Hematopoietic multipotent progenitor cell treated with erythropoietin and hydrocortisone succinate and interleukin-3 and kit ligand, for 8 days (in vitro differentiated cells): ENCODE measurements around the gene USP30.
"Not testable (repeated sequence)": the region's sequence is repeated elsewhere in the genome, so short reads cannot be mapped to it uniquely, and the experiment has no call there.

Source experiments
- DNase-seq: peaks from one replicate; pipeline ENCODE4 v3.0.0-alpha.2; 2015

The USP30 gene, protein sequence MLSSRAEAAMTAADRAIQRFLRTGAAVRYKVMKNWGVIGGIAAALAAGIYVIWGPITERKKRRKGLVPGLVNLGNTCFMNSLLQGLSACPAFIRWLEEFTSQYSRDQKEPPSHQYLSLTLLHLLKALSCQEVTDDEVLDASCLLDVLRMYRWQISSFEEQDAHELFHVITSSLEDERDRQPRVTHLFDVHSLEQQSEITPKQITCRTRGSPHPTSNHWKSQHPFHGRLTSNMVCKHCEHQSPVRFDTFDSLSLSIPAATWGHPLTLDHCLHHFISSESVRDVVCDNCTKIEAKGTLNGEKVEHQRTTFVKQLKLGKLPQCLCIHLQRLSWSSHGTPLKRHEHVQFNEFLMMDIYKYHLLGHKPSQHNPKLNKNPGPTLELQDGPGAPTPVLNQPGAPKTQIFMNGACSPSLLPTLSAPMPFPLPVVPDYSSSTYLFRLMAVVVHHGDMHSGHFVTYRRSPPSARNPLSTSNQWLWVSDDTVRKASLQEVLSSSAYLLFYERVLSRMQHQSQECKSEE

DNA sequence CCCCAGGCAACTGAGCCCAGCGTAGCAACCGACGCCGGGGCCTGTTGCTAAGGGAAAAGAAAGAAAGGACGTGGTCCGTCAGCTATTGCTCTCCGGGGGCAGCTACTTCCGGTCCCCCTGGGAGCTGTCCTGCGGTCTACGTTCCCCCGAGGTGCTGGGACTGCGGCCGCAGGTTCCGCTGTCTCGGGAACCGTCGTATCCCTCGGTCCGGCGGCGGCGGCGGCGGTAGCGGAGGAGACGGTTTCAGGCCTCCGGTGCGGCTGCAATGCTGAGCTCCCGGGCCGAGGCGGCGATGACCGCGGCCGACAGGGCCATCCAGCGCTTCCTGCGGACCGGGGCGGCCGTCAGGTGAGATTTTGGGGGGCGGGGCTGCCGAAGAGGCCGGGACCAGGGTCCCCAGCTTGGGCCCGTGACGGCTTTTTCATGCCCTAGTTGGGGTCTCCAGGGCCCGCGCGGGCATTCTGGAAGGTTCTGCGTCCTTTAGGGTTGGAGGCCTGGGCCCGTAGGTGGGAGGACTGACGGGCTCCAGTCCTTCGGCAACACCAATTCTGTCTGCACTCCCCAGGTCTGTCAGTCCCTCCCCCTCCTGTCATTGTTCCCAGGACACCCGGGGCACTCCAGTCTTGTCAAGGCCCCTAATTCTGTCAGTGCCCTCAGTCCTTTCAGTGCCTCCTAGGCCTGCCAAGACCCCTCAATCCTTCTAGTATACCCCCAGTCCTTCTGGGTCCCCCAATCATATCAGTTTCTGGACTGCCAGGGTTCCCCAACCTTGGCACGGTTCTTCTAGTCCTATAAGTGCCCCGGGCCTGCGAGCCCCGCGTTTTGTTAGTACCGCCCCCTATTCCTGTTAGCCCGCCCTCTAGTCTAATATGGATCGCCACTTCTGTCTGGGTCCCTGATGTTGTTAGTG, at the start of gene USP30:
Gene USP30 (plus strand): TSS at position 163 of the 910 bp plus-strand sequence. CDS start 103 bp downstream, at position 266.
- DNase-seq: peak; percentile 86

DNA sequence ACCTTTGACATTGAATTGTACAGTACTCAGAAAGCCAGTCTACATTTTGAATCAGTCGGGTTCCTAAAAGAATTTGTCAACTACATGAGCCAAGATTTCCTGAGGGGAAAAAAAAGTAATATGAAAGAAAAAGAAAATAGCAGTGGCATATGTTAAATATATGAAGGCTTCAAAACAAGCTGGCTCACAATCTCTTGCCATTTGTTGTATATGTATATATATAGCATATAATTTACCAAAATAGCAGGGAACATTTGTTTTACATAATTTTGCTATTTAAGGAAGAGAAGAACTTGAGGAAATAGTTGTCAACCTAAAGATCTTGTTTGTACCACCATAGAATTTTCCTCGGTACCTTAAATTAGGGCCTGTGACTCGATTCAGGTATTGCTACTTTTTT, 48.4 kb upstream of the USP30 start:
- DNase-seq: no peak

DNA sequence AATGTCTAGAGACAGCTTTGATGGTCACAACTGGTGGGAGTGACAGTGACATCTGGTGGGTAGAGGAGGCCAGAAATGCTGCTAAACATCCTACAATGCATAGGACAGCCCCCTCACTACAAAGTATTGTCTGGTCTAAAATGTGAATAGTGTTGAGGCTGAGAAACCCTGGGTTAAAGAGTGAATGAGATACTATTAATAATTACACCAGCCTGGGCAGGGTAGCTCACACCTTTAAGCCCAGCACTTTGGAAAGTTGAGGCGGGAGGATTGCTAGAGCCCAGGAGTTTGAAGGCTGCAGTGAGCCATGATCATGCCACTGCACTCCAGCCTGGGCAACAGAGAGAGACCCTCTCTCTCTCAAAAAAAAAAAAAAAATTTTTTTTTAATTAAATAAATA, 42.6 kb upstream of the USP30 start:
- no peak for DNase-seq

DNA sequence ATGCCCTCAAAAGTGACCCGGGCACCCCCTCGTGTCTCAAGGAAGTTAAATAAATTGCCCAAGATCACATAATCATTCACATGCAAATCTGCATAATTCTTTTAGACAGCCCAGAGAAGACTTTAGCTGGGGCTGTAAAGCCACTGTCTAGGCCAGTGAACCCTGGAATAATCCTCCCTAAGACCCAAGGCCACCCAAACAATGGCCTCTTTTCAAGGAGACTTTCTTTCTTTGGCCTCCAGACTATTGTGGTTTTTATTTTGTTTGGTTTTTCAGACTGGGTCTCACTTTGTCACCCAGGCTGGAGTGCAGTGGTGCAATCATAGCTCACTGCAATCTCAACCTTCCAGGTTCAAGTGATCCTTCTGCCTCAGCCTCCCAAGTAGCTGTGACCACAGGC, 42.1 kb upstream of the USP30 start:
- no peak for DNase-seq

DNA sequence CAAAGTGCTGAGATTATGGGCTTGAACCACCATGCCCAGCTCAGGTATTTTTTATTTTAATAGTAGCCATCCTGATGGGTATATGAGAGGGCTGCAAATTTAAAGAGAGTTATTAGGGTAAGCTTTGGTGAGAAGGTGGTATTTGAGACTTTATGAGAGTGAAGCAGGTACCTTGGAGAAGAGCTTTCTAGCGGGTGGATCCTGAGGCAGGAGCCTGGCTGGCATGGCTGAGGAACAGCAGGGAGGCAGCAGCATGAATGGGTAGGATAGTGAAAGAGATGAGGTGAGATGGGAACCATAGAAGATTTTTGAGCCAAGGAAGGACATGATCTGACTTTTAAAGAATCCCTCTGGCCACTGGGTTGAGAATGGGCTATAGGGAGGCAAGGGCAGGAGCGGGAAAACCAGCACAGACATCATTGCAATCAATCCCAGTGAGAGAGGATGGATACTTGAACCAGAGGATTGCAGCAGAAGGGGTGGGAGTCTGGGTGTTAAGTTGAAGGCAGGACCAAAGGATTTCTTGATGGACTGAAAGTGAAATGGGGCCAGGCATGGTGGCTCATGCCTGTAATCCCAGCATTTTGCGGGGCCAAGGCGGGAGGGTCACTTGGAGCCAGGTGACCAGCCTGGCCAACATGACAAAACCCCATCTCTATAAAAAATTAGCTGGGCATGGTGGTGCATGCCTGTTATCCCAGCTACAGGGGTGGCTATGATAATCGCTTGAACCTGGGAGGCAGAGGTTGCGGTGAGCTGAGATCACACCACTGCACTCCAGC, 37.2 kb upstream of the USP30 start:
- no peak for DNase-seq

DNA sequence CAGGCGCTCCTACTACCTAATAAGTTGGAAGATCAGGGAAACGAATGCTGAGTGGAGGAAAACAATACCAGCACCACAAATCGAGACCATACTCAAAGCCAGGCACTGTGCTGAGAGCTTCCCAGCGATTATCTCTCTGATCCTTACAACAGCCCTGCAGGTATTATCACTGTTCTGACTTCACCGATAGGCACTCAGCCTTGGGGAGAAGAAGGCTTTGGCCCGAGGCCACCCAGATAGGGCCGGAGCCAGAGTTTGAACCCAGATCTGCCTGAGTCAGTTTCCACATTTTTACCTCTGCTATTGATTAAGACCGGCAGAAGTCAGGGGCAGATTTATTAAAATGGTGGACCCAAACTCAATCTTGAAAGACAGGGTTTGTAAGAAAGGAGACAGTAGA, 36.4 kb upstream of the USP30 start:
- no peak for DNase-seq

DNA sequence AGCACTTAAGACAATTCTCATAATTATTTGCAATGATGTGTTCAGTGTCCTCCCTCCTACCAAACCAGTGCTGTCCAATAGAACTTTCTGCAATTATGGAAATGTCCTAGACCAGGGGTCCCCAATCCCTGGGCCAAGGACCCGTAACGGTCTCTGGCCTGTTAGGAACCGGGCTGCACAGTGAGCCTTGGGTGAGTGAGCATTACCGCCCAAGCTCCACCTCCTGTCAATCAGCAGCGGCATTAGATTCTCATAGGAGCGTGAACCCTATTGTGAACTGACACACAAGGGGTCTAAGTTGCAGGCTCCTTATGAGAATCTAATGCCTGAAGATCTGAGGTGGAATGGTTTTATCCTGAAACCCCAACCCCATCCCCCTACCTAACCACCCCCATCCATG, 35.4 kb upstream of the USP30 start:
- DNase-seq: no peak

DNA sequence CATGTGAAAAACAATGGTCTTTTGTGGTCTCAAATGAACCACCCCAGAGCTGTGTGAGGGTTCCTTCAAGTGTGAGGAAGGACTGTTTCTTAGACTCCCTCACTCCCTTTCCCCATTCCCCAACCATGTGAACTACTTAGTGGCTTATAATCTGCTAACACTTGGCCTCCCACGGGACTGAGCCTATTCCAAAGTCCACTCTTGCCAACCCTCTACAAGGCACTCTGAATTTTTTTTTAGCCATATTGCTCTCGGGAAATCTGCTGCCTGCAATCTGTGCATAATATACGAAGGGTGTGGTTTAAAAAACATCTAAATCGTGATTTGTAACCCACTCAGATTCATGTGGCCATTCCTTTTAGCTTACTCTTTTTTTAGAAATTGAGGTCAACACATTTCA, 34.1 kb upstream of the USP30 start:
- DNase-seq: no peak

DNA sequence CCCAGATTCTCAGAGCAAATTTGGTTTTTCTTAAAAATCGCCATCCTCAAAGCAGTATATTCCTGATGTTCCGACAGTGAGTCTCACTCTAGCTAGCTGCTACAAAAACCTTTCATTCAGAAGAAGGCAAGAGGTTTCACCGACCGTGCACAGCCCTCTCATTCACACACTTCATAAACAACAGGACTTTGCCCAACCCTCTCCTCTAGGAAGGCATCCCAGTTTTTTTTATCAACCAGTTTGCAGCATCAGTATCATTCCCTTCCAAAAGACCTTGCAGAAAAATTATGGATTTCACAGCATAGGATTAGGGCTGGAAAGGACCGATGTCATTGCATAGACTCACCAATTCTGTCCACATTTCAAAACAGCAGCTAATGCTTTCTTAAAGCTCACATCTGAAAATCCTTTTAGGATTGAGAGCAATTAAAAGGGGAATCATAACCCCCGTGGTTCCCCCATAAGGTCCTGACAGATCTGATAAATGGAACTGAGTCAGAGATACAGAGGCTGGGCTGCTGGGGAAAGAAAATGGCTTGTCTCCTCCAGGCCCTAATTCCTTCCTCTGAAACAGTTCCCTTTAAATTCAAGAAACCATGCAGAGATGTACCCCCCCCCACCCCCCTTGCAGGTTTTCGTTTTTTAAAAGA, 32.1 kb upstream of the USP30 start:
- no peak for DNase-seq

DNA sequence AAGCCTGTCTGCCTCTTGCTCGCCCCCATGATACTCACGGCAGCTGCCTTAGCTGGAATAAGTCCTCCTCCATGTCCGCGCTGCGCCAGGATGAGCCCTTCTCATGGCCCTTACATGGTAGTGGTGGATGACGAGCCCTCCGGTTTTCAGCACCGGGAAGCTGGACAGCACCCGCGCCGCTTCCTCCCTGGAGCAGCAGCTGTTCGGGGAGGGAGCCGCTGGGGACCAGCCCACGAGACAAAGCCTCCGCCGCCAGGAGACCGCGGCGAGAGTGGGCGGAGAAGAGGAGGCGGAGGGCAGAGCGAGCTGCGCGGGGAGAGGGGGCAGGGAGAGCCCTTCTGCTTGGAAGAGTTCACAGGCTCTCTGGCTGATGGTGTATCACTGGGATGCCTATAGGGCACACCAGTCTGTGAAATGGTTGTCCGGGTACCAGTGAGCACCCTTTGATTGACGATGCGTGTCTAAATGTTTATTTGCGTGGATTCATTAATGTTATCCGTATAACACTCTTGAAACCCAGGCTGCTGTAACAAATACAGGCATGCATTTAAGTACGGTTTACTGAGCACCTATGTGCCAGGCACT, 31.5 kb upstream of the USP30 start, which contains the start of gene SVOP:
Gene SVOP (minus strand): TSS at position 273 of the 585 bp plus-strand sequence. CDS start 200 bp downstream, at position 73.
- DNase-seq: peak; percentile 59

DNA sequence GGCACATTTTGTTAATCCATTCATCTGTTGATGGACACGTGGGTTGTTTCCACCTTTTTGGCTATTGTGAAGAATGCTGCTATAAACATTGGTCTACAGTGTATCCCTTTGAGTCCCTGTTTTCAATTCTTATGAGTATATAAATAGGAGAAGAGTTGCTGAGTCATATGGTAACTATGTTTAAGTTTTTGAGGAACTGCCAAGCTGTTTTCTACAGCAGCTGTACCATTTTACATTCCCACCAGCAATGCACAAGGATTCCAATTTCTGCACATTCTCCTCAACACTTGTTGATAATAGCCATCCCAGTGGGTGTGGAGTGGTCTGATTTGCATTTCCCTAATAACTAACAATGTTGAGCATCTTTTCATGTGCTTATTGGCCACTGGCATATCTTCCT, 24.6 kb upstream of the USP30 start:
- DNase-seq: no peak

DNA sequence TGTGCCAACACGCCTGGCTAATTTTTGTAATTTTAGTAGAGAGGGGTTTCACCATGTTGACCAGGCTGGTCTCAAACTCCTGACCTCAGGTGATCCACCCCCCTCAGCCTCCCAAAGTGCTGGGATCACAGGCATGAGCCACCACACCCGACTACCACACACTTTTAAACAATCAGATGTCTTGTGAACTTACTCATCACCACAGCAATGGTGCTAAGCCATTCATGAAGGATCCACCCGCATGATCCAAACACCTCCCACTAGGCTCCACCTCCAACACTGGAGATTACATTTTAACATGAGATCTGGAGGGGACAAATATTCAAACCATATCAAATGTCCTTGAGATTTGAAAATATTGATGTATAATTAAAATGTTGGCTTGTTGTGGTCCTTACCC, 23.8 kb upstream of the USP30 start:
- DNase-seq: not testable (repeated sequence)

DNA sequence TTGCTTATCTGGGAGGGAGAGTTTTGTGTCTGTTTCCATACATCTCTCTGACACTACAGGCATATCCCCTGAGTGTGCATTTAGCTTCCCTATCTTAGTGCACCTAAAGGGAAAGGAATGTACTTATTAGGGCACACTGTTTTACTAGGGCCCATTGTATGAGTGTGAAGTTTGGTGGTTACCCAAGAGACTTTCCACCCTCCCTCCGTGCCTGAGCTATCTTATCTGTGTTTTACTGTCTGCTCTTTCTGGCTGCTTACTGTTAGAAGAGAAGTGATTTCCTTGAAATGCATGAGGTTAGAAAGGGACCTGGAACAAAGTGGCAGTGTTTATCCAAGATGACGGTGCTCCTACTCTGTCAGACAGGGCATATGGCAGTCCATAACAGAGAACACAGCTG, 23.0 kb upstream of the USP30 start:
- DNase-seq: peak; percentile 43

DNA sequence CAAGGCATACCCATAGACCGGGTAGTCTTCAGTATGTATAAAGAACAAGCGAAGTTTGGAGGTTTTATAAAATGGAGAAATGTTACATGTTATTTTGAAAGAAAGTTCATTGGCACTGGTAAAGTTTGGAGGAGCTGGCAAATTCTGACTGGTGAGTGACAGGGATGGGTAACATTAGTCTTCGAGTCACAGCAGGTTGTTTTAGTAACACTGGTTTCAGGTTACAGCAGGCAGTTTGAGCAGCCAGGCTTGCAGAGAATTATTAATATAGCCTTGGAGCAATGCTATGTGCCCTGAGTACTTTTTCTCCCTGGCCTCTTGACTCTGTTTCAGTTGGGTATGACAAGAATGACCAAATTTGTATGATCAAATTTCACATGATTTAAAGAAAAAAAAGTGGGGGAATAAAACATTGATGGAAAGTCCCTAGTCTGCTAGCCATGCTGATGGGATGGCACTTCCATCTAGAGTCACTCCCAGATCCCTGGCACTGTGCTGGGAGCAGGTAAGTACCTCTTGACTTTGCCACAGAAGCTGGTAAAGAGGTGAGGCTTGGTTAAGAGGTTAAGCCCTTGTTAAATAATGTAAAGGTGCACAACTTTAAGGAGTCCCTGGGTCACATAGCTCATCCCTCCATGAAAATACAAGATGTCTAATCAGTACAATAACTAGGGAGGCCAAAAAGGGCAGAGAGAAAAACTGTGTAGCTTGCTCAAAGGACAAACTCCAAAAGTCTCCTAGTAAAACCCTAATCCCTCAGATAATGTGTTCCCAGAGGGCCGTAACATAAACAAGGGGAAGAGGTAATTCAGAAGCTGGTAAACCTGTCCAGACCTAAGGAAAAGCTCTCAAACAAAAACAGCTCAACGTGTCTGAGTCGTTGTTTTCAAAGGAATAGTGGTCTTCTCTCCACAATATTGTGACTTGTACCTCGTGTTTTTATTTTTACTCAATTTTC, 18.9 kb upstream of the USP30 start:
- no peak for DNase-seq

DNA sequence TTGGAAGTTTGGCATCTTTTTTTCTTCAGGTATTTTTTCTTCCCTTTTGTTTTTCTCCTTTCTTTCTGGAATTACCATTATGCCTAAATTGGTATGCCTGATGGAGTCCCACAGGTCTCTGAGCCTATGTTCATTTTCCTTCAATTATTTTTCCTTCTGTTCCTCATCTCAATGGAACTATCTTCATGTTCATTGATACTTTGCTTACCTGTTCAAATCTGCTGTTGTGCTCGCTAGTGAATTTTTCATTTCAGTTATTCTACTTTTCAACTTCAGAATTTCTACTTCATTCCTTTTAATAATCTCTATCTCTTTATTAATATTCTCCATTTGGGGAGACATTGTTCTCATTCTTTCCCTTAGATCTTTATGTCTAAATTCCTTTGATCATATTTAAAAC, 15.4 kb upstream of the USP30 start:
- no peak for DNase-seq

DNA sequence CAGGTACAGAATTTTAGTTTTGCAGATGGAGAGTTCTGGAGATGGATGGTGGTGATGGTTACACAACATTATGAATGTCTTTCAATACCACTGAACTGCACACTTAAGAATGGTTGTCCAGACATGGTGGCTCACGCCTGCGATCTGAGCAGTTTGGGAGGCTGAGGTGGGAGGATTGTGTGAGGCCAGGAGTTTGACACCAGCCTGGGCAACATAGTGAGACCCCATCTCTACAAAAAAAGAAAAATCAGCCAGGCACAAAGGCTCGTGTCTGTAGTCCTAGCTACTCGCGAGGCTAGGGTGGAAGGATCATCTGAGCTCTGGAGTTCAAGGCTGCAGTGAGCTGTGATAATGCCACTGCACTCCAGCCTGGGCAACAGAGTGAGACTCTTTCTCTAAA, 8.1 kb upstream of the USP30 start:
- DNase-seq: no peak

DNA sequence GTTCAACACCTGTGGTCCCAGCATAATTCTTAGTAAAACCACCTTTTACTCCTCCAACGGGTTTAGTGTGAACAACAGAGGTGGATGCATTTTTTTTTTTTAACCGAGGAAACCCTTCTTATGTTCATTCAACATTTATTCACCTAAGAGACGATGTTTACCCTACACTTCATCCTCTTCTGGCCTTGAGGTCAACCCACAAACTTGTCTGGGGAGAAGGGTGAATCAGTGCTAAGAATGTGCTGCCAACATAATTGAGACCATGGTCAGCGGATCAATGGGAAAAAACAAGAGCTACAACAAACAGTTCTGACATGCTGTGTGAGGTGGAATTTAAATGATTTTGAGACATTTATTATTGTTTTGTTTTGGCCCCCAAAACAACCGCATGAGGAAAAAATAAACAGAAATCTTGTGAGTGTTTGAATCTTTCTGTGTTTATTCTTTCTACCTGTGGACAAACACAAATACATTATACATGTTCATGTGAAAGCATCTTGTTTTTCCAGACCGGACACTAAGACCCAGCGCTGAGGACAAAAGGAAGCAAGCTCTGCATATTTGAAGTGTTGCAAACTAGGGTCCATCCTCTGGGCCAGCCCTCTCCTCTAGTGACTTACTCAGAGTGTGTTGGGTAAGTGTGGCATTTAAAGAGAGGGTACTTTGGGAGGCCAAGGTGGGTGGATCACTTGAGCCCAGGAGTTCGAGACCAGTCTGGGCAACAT, 5.1 kb upstream of the USP30 start:
- no peak for DNase-seq

DNA sequence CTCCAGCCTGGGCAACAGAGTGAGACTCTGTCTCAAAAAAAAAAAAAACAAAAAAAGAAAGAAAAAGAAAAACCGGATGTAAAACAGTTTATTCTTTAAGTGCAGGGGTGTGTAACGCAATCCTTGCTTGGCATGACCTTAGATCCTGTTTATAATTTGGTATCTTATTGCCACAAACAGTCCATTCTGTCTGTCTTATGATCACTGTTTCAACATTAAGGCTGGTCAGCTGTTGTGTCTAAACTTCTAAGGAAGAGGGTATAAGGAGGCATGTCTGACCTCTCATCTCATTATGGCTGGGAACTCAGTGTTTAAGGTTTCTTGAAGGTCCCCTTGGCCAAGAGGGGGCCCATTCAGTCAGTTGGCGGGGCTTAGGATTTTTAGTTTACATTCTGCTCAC, 3.7 kb upstream of the USP30 start:
- not testable (repeated sequence) for DNase-seq

DNA sequence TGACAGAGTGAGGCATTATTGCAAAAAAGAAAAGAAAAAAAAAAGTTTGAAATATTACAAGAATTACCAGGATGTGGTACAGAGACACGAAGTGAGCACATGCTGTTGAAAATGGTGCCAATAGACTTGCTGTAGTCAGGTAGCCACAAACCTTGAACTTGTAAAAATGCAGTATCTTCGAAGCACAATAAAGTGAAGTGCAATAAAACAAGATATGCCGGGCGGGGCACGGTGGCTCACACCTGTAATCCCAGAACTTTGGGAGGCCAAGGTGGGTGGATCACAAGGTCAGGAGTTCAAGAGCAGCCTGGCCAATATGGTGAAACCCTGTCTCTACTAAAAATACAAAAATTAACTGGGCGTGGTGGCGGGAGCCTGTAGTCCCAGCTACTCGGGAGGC, 2.6 kb upstream of the USP30 start:
- DNase-seq: not testable (repeated sequence)

DNA sequence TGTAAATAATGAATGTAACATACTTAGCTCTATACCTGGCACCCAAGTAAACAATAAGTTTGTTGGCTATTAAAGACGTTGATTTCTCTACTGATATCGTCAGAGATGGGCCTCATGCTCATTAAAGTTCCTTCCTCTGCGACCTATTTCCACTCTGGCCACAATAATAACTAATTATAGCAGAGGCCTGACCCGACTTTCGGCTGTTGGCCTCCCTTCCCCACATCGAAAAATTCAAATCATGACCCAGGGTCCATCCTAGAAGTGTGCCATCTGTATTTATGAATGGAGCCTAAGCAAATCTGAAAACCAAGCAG, 321 bp upstream of the USP30 start:
- DNase-seq: no peak
